Activated T-cell treated with anti-CD3 and anti-CD28 coated beads, Interleukin-2, amount 50 U/mL, for 24 hours (primary cell): ENCODE results near the gene OR6J1.
"Not testable (repeated sequence)": the region's sequence is repeated elsewhere in the genome, so short reads cannot be mapped to it uniquely, and the experiment has no call there.

ENCODE experiments used
- DNase-seq: peaks from one replicate; pipeline ENCODE4 v3.0.0-alpha.2; 2020
- H3K27ac Mint-ChIP-seq: 2 replicates; pipeline ENCODE4 v1.8.0; 2020; ENCODE audit warnings: mild to moderate bottlenecking, mixed read lengths
- H3K27me3 Mint-ChIP-seq: 2 replicates; pipeline ENCODE4 v1.8.0; 2020; ENCODE audit warnings: mixed read lengths
- H3K36me3 Mint-ChIP-seq: 2 replicates; pipeline ENCODE4 v1.8.0; 2020; ENCODE audit warnings: low read depth, mixed read lengths
- H3K4me1 Mint-ChIP-seq: 2 replicates; pipeline ENCODE4 v1.8.0; 2020; ENCODE audit warnings: low read depth, mixed read lengths
- H3K4me3 Mint-ChIP-seq: 2 replicates; pipeline ENCODE4 v1.8.0; 2020; ENCODE audit warnings: mild to moderate bottlenecking, moderate library complexity, mixed read lengths
- H3K9me3 Mint-ChIP-seq: 2 replicates; pipeline ENCODE4 v1.8.0; 2020; ENCODE audit warnings: mixed read lengths

The OR6J1 gene

GRCh38 chr14:22644305-22644635, at the start of gene OR6J1:
Gene OR6J1, minus strand, starts transcription at chr14:22644352. Its CDS starts 9,541 bp downstream, at chr14:22634811.
- H3K9me3 Mint-ChIP-seq, result no peaks in the 10 kb centered on the region
- H3K27me3 Mint-ChIP-seq, result no peaks in the 10 kb centered on the region
- peaks cover 5% of the 10 kb centered on the region for H3K4me1 Mint-ChIP-seq
- no peak within 1 kb of the TSS for H3K4me3 Mint-ChIP-seq
- H3K27ac Mint-ChIP-seq, result no peak within 1 kb of the TSS
- H3K36me3 Mint-ChIP-seq, result no peaks in the 10 kb centered on the region
- DNase-seq, result no peak

GRCh38 chr14:22692194-22692593, 48.0 kb upstream of the OR6J1 start:
- H3K27ac Mint-ChIP-seq, result no peak overlapping the region
- H3K36me3 Mint-ChIP-seq, result no peaks in the 10 kb centered on the region
- no peak overlapping the region for H3K4me3 Mint-ChIP-seq
- no peak for DNase-seq
- H3K27me3 Mint-ChIP-seq, result peaks cover 56% of the 10 kb centered on the region
- peaks cover 10% of the 10 kb centered on the region for H3K4me1 Mint-ChIP-seq
- peaks cover 34% of the 10 kb centered on the region for H3K9me3 Mint-ChIP-seq

DNA sequence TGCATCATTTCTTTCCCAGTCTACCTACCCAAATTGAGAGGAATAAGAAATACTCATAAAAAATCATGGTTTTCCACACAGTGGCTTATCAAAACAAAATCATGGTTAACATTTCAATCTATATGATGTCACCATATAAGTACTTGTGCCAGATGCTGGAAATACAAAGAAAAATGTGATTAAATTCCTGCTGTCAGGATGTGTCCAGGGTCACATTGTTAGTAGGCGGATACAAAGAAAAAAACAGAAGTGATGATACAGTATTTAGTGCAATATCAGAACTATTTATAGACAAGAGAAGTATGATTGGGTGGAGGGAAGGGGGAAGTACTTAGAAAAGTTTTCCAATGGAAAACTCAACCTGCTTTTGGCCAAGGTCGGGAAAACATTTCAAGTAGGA, 47.0 kb upstream of the OR6J1 start:
- peaks cover 57% of the 10 kb centered on the region for H3K27me3 Mint-ChIP-seq
- no peaks in the 10 kb centered on the region for H3K36me3 Mint-ChIP-seq
- peaks cover 10% of the 10 kb centered on the region for H3K4me1 Mint-ChIP-seq
- peaks cover 35% of the 10 kb centered on the region for H3K9me3 Mint-ChIP-seq
- H3K4me3 Mint-ChIP-seq, result no peak overlapping the region
- DNase-seq, result no peak
- H3K27ac Mint-ChIP-seq, result no peak overlapping the region

DNA sequence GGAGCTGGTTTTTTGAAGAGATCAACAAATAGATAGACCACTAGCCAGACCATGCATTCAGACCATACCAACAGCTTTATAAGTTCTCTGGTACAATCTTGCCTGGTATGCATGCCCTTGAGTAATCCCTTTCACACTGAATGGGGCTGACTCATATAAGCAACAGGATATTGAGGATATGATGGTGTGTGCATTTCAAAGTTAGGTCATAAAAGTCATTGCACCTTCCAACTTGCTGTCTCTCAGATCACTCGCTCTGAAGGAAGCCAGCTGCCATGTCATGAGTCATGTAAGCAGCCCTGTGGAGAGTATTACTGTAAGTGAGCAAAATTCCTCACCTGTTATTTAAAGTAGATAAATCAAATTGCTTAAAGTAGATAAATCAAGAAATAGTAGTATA, 45.0 kb upstream of the OR6J1 start:
- Mint-ChIP-seq H3K27ac (no peak overlapping the region), H3K27me3 (peaks cover 65% of the 10 kb centered on the region), H3K4me3 (no peak overlapping the region), H3K36me3 (no peaks in the 10 kb centered on the region), H3K9me3 (peaks cover 35% of the 10 kb centered on the region), H3K4me1 (peaks cover 10% of the 10 kb centered on the region)
- DNase-seq, result no peak

- Mint-ChIP-seq H3K27me3 (peaks cover 69% of the 10 kb centered on the region), H3K9me3 (peaks cover 32% of the 10 kb centered on the region)
- H3K36me3 Mint-ChIP-seq, DNase-seq, H3K4me1 Mint-ChIP-seq, H3K4me3 Mint-ChIP-seq, H3K27ac Mint-ChIP-seq: not testable (repeated sequence)
Observed at GRCh38 chr14:22687969-22688368, 43.8 kb upstream of the OR6J1 start.

- H3K4me1 Mint-ChIP-seq, DNase-seq, H3K27ac Mint-ChIP-seq, H3K36me3 Mint-ChIP-seq, H3K4me3 Mint-ChIP-seq: not testable (repeated sequence)
- Mint-ChIP-seq H3K27me3 (peaks cover 66% of the 10 kb centered on the region), H3K9me3 (peaks cover 15% of the 10 kb centered on the region)
Observed at GRCh38 chr14:22686176-22686611, 42.0 kb upstream of the OR6J1 start.

DNA sequence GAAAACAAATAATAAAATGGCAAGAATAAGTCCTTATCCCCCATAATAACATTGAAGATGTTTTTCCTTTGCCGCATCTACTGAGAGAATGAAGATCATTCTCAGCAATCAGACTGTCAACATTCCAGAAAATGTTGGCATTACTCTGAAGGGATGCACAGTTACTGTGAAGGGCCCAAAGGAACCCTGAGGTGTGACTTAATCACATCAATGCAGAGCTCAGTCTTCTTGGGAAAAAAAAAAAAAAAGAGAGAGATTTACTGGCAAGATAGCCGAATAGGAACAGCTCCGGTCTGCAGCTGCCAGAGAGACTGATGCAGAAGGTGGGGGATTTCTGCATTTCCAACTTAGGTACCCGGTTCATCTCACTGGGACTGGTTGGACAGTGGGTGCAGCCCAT, 41.3 kb upstream of the OR6J1 start:
- Mint-ChIP-seq H3K27ac (no peak overlapping the region), H3K4me3 (no peak overlapping the region), H3K36me3 (no peaks in the 10 kb centered on the region), H3K4me1 (peaks cover 10% of the 10 kb centered on the region), H3K9me3 (peaks cover 12% of the 10 kb centered on the region), H3K27me3 (peaks cover 63% of the 10 kb centered on the region)
- DNase-seq, result no peak

DNA sequence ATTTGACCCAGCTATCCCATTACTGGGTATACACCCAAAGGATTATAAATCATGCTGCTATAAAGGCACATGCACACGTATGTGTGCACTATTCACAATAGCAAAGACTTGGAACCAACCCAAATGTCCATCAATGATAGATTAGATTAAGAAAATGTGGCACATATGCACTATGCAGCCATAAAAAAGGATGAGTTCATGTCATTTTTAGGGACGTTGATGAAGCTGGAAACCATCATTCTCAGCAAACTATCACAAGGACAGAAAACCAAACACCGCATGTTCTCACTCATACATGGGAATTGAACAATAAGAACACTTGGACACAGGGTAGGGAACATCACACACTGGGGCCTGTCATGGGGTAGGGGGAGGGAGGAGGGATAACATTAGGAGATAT, 39.3 kb upstream of the OR6J1 start:
- H3K4me3 Mint-ChIP-seq, H3K9me3 Mint-ChIP-seq, H3K36me3 Mint-ChIP-seq, H3K27ac Mint-ChIP-seq, DNase-seq, H3K4me1 Mint-ChIP-seq: not testable (repeated sequence)
- H3K27me3 Mint-ChIP-seq, result peaks cover 70% of the 10 kb centered on the region

- Mint-ChIP-seq H3K27me3 (peaks cover 55% of the 10 kb centered on the region), H3K9me3 (no peaks in the 10 kb centered on the region), H3K27ac (no peak overlapping the region), H3K4me3 (no peak overlapping the region), H3K4me1 (no peaks in the 10 kb centered on the region), H3K36me3 (no peaks in the 10 kb centered on the region)
- DNase-seq, result no peak
Observed at GRCh38 chr14:22678221-22678620, 34.1 kb upstream of the OR6J1 start.

GRCh38 chr14:22677551-22677950, 33.4 kb upstream of the OR6J1 start:
- not testable (repeated sequence) for H3K4me1 Mint-ChIP-seq

DNA sequence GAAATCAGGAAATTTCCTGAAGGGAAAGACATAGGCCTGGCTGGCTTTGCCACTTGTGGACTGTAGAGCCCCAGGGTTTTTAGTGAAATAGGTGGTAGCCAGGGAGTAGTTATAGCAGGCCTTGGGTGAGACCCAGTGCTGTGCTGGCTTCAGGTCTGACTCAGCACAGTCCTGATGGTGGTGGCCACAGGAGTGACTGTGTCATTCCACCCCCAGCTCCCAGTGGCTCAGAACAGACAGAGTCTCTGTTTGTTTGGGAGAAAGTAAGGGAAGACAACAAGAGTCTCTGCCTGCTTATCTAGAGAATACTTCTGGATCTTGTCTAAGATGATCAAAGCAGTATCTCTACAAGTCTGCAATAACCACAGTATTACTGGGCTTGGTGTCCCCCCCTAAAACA, 27.5 kb upstream of the OR6J1 start:
- Mint-ChIP-seq H3K27me3 (peaks cover 11% of the 10 kb centered on the region), H3K4me1 (peaks cover 17% of the 10 kb centered on the region), H3K4me3 (no peak overlapping the region), H3K9me3 (peaks cover 4% of the 10 kb centered on the region), H3K36me3 (no peaks in the 10 kb centered on the region), H3K27ac (no peak overlapping the region)
- DNase-seq, result no peak

More at GRCh38 chr14:22677551-22677950, 33.4 kb upstream of the OR6J1 start:
- not testable (repeated sequence) for H3K4me3 Mint-ChIP-seq, H3K36me3 Mint-ChIP-seq, H3K9me3 Mint-ChIP-seq, DNase-seq, H3K27ac Mint-ChIP-seq
- H3K27me3 Mint-ChIP-seq, result peaks cover 49% of the 10 kb centered on the region

GRCh38 chr14:22668863-22669262, 24.7 kb upstream of the OR6J1 start:
- H3K27ac Mint-ChIP-seq, result peak overlapping the region; percentile 48
- H3K36me3 Mint-ChIP-seq, result no peaks in the 10 kb centered on the region
- peaks cover 4% of the 10 kb centered on the region for H3K27me3 Mint-ChIP-seq
- H3K9me3 Mint-ChIP-seq, result peaks cover 4% of the 10 kb centered on the region
- peaks cover 17% of the 10 kb centered on the region for H3K4me1 Mint-ChIP-seq
- H3K4me3 Mint-ChIP-seq, result no peak overlapping the region
- DNase-seq, result no peak

DNA sequence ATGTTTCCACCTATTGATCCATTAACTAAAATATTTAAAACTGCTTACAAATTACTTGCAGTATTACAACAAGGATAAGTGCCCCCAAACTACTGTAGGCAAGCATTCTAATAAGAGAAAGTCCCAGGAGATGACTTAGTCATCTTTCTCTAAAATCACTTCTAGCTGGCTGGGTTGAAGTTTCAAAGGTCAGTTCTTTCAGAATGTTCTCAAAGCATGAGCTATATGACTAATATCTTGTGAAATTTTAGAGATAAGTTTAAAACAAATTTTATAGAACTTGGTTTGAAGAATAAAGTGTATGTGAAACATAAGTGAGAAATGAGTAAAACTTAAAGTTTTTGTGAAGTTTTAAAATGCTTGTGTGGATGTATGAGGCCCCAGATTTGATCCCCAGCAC, 24.3 kb upstream of the OR6J1 start:
- H3K27me3 Mint-ChIP-seq, result peaks cover 2% of the 10 kb centered on the region
- no peak for DNase-seq
- no peak overlapping the region for H3K4me3 Mint-ChIP-seq
- peaks cover 4% of the 10 kb centered on the region for H3K9me3 Mint-ChIP-seq
- H3K4me1 Mint-ChIP-seq, result peaks cover 17% of the 10 kb centered on the region
- H3K36me3 Mint-ChIP-seq, result no peaks in the 10 kb centered on the region
- H3K27ac Mint-ChIP-seq, result peak overlapping the region; percentile 24

GRCh38 chr14:22667881-22668280, 23.7 kb upstream of the OR6J1 start:
- Mint-ChIP-seq H3K27me3 (no peaks in the 10 kb centered on the region), H3K9me3 (peaks cover 4% of the 10 kb centered on the region)

DNA sequence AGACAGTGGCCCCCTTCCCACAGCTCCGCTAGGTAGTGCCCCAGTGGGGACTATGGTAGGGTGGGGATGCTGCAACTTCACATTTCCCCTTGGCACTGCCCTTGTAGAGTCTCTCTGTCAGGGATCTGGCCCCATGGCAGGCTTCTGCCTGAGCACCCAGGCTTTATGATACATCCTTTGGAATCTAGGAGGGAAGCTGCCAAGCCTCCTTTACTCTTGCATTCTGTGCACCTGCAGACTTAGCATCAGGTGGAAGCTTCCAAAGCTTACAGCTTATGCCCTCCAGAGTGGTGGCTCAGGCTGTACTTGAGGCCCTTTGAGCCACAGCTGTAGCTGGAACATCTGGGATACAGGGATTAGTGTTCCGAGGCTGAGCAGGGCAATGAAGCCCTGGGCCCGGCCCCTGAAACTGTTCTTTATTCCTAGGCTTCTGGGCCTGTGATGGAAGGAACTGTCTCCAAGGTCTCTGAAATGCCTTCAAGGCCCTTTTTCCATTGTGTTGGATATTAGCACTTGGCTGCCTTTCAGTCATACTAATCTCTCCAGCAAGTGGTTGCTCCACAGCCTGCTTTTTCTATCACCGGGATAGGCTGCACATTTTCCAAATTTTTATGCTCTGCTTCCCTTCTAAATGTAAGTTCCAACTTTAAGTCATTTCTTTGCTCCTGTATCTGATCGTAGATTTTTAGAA, 22.2 kb upstream of the OR6J1 start:
- Mint-ChIP-seq H3K4me3 (no peak overlapping the region), H3K27me3 (no peaks in the 10 kb centered on the region), H3K36me3 (no peaks in the 10 kb centered on the region), H3K27ac (no peak overlapping the region), H3K9me3 (no peaks in the 10 kb centered on the region), H3K4me1 (peaks cover 17% of the 10 kb centered on the region)
- DNase-seq, result no peak

More at GRCh38 chr14:22667881-22668280, 23.7 kb upstream of the OR6J1 start:
- Mint-ChIP-seq H3K4me3 (no peak overlapping the region), H3K27ac (peak overlapping the region; percentile 24), H3K4me1 (peaks cover 17% of the 10 kb centered on the region), H3K36me3 (no peaks in the 10 kb centered on the region)
- no peak for DNase-seq

GRCh38 chr14:22664261-22664660, 20.1 kb upstream of the OR6J1 start:
- H3K27ac Mint-ChIP-seq, result no peak overlapping the region
- no peaks in the 10 kb centered on the region for H3K27me3 Mint-ChIP-seq
- no peaks in the 10 kb centered on the region for H3K36me3 Mint-ChIP-seq
- H3K4me3 Mint-ChIP-seq, result no peak overlapping the region
- no peak for DNase-seq
- no peaks in the 10 kb centered on the region for H3K9me3 Mint-ChIP-seq
- peaks cover 15% of the 10 kb centered on the region for H3K4me1 Mint-ChIP-seq
